ENCODE measurements around the gene AP2M1. TPM values are rescaled to one million over a fixed set of nuclear protein-coding genes. Genes with fewer than 3 reads are reported as not detected.

AP2M1 gene
- total and polyA plus RNA-seq, 2 of the 13 experiments (the other 11 are each of a cell fraction or from before 2014, with no cell fraction given): 126 to 146 TPM

GRCh38 chr3:184185461-184186183, 11.0 kb downstream of the AP2M1 start (continued):
- peak; percentile 51 for TF ChIP-seq ASH2L (IDR thresholded peaks at IDR 0.05; ENCODE audit: insufficient read length, low read depth, low read length)
- TF ChIP-seq HIC2 (CRISPR knock-in tag; IDR thresholded peaks at IDR 0.05; ENCODE audit: low read depth): no peak
- no peak for TF ChIP-seq ZNF777 (CRISPR knock-in tag; IDR thresholded peaks at IDR 0.05)
- peak; percentile 50; the same call in 1 of the 2 replicates for TF ChIP-seq ZNF543 (CRISPR knock-in tag; IDR thresholded peaks at IDR 0.05)
- TF ChIP-seq ZNF235 (CRISPR knock-in tag; IDR thresholded peaks at IDR 0.05; ENCODE audit: borderline replicate concordance): 0 out of 2 replicates have a peak, but pooled peaks have one; percentile 19
- no peak; the same call in 1 of the 2 replicates for TF ChIP-seq TARDBP (CRISPR knock-in tag; IDR thresholded peaks at IDR 0.05)
- 0 out of 2 replicates have a peak, but pooled peaks have one; percentile 27 for TF ChIP-seq RARA (CRISPR knock-in tag; IDR thresholded peaks at IDR 0.05)
- TF ChIP-seq ZNF713 (CRISPR knock-in tag; IDR thresholded peaks at IDR 0.05): no peak
- TF ChIP-seq ZNF605 (CRISPR knock-in tag; IDR thresholded peaks at IDR 0.05): peak; percentile 84
- 0 out of 2 replicates have a peak, but pooled peaks have one; percentile 71 for TF ChIP-seq KDM5B (CRISPR knock-in tag; IDR thresholded peaks at IDR 0.05; ENCODE audit: borderline replicate concordance)
- TF ChIP-seq ZNF564 (CRISPR knock-in tag; IDR thresholded peaks at IDR 0.05): no peak
- TF ChIP-seq ZMYM2 (CRISPR knock-in tag; IDR thresholded peaks at IDR 0.05): peak; percentile 55; the same call in 1 of the 2 replicates
- no peak for TF ChIP-seq E2F2 (CRISPR knock-in tag; IDR thresholded peaks at IDR 0.05; ENCODE audit: borderline replicate concordance)
- TF ChIP-seq ZIK1 (CRISPR knock-in tag; IDR thresholded peaks at IDR 0.05; ENCODE audit: borderline replicate concordance, low read depth): 0 out of 2 replicates have a peak, but pooled peaks have one; percentile 58
- no peak for TF ChIP-seq BATF2 (CRISPR knock-in tag; IDR thresholded peaks at IDR 0.05)
- TF ChIP-seq ZNF710 (CRISPR knock-in tag; IDR thresholded peaks at IDR 0.05; ENCODE audit: borderline replicate concordance): no peak
- 0 out of 2 replicates have a peak, but pooled peaks have one; percentile 12 for TF ChIP-seq CBFB (CRISPR knock-in tag; IDR thresholded peaks at IDR 0.05)
- peak; percentile 70 for TF ChIP-seq HNRNPH1 (optimal IDR thresholded peaks at IDR 0.05; ENCODE audit: low read depth, low read length)
- peak; percentile 42; the same call in 1 of the 2 replicates for TF ChIP-seq BCL6 (CRISPR knock-in tag; IDR thresholded peaks at IDR 0.05)
- TF ChIP-seq MED1 (CRISPR knock-in tag; IDR thresholded peaks at IDR 0.05): peak; percentile 64; the same call in 1 of the 2 replicates
- TF ChIP-seq NR2F6 (IDR thresholded peaks at IDR 0.05): no peak
- peak; percentile 46; the same call in 1 of the 2 replicates for TF ChIP-seq NR2F6 (CRISPR knock-in tag; IDR thresholded peaks at IDR 0.05)
